Measurements from ENCODE around the gene PCED1B.

GRCh38 chr12:47091009-47091408 lies 11.6 kb downstream of the PCED1B start:
- TF ChIP-seq CTCF (conservative IDR thresholded peaks at IDR 0.05 in 1 of 2, IDR thresholded peaks at IDR 0.05 in 1 of 2; ENCODE audit: extremely low read depth in 1 of 2, insufficient read depth in 1 of 2, low read depth in 1 of 2, low read length in 2 of 2): no peak
- no peak for TF ChIP-seq EZH2 (IDR thresholded peaks at IDR 0.05; ENCODE audit: borderline replicate concordance, low read length)

Measured in mammary epithelial cell (primary cell).